BJ (cell line): ENCODE data around the gene MUC6. TPM values are rescaled to one million over a fixed set of nuclear protein-coding genes. Genes with fewer than 3 reads are reported as not detected.

Source experiments
- CTCF ChIA-PET: fragments of 350-600 bp; formaldehyde crosslinking; extraction: SDS; loops from one replicate; lab custom pipeline; 2021; ENCODE audit warnings: antibody characterized with exemption, inconsistent platforms; lab: Yijun Ruan, JAX
- POLR2A ChIA-PET: fragments of 300-600 bp; sonication (Branson Sonifier 250); formaldehyde crosslinking; extraction: SDS; loops from one replicate; lab custom pipeline; 2021; ENCODE audit warnings: antibody characterized with exemption; lab: Charles Lee
- DNase-seq: peaks from one replicate; pipeline ENCODE4 v3.0.0-alpha.2; 2011; ENCODE audit warnings: low read depth
- H3K27me3 ChIP-seq: 2 replicates; pipeline ENCODE4 v1.6.0; 2011; ENCODE audit warnings: low read length; ENCODE audit not compliant: control insufficient read depth, insufficient read depth
- H3K36me3 ChIP-seq: 2 replicates; pipeline ENCODE4 v1.5.1; 2011; ENCODE audit warnings: low read length; ENCODE audit not compliant: control insufficient read depth, insufficient read depth
- H3K4me3 ChIP-seq: 2 replicates; pipeline ENCODE4 v1.5.1; 2011; ENCODE audit warnings: low read depth, mild to moderate bottlenecking, control low read depth, low read length
- polyA plus RNA-seq: library from polyadenylated mRNA; depleted of rRNA; stranded (reverse); fragments of >200 nt; gene quantifications from 2 replicates; pipeline ENCODE4 v1.2.3, GENCODE V29; 2011
- TF ChIP-seq, protein P1 (sequence below): IDR thresholded peaks from 2 replicates; pipeline ENCODE4 v1.5.1; 2011; ENCODE audit warnings: low read depth, mild to moderate bottlenecking, control low read depth, inconsistent platforms, low read length, moderate library complexity; ENCODE audit not compliant: insufficient read depth

Gene MUC6
- polyA plus RNA-seq, 1 experiment, result not detected

DNA sequence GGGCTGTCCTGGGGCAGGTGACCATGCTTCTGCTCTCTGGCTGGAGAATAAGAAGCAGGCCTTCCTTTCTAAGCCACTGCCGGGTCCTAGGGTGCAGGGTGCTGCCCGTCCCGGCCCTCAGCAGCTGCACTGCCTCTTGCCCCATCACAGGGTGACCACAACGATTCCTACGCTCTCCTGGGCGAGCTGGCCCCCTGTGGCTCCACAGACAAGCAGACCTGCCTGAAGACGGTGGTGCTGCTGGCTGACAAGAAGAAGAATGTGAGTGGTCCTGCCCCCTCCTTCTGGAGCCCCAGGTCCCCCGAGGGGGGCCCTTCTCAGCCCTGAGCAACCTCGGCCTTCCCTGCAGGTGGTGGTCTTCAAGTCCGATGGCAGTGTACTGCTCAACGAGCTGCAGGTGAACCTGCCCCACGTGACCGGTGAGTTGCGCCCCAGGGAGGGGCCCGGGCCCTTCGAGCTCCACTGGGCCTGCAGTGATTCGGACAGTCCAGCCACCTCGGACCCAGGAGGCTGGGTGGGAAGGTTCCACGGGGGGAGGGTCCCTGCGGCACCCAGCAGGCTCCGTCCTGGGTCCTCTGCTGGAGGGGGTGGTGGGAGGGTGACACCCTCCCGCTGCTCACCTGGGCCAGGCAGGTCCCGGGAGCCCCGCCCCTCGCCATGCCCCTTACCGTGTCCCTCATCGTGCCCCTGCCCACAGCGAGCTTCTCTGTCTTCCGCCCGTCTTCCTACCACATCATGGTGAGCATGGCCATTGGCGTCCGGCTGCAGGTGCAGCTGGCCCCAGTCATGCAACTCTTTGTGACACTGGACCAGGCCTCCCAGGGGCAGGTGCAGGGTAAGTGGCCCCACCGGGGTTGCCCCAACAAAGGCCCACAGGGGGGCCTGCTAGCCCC, 46.5 kb upstream of the MUC6 start:
- ChIA-PET POLR2A (no interaction called here), CTCF (no interaction called here)
- H3K4me3 ChIP-seq, result no peak overlapping the region
- TF ChIP-seq, protein P1, sequence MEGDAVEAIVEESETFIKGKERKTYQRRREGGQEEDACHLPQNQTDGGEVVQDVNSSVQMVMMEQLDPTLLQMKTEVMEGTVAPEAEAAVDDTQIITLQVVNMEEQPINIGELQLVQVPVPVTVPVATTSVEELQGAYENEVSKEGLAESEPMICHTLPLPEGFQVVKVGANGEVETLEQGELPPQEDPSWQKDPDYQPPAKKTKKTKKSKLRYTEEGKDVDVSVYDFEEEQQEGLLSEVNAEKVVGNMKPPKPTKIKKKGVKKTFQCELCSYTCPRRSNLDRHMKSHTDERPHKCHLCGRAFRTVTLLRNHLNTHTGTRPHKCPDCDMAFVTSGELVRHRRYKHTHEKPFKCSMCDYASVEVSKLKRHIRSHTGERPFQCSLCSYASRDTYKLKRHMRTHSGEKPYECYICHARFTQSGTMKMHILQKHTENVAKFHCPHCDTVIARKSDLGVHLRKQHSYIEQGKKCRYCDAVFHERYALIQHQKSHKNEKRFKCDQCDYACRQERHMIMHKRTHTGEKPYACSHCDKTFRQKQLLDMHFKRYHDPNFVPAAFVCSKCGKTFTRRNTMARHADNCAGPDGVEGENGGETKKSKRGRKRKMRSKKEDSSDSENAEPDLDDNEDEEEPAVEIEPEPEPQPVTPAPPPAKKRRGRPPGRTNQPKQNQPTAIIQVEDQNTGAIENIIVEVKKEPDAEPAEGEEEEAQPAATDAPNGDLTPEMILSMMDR, result no peak
- DNase-seq, result no peak
- H3K36me3 ChIP-seq, result no peaks in the 10 kb centered on the region
- no peaks in the 10 kb centered on the region for H3K27me3 ChIP-seq

DNA sequence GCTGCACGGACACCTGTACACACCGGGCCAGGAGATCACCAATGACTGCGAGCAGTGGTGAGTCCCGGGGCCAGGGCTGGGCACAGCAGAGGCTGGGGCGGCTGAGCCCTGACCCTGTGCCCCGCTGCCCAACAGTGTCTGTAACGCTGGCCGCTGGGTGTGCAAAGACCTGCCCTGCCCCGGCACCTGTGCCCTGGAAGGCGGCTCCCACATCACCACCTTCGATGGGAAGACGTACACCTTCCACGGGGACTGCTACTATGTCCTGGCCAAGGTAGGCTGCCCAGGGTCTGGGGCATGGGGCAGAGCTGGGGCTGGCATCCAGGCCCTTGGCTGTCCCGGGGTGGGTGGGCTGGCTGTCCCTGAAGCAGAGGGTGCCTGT, 45.8 kb upstream of the MUC6 start:
- ChIA-PET POLR2A (no interaction called here), CTCF (no interaction called here)
- Histone ChIP-seq H3K4me3 (no peak overlapping the region), H3K27me3 (no peaks in the 10 kb centered on the region), H3K36me3 (no peaks in the 10 kb centered on the region)
- TF ChIP-seq, protein P1, result no peak
- DNase-seq, result no peak

DNA sequence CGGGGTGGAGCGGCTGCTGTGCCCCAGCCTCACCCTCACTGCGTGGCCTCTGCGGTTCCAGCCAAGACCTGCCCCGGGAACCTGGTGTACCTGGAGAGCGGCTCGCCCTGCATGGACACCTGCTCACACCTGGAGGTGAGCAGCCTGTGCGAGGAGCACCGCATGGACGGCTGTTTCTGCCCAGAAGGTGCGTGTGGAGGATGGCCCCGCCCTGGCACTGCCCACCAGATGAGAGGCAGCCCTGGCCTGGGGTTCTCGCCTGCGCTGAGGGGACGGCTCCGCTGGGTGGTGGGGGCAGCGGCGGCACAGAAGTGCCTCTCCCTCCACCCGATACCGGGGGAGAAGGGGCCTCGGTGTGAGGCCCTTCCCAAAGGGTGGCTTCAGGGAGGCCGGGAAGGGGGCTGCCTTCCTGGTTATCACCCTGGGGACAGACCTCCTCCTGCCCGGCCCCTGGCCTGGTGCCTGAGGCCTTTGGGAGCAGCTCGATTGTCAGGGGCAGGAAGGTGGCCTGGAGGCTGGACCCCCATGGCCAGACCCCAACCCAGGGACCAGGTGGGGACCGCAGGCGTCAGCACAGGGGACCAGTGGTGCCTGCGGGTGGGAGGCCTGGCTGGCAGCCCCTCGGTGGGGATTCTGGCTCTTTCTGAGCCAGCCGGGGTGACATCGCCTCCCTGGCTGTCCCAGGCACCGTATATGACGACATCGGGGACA, 45.2 kb upstream of the MUC6 start:
- TF ChIP-seq, protein P1, result no peak
- no peak for DNase-seq
- Histone ChIP-seq H3K27me3 (no peaks in the 10 kb centered on the region), H3K36me3 (no peaks in the 10 kb centered on the region), H3K4me3 (no peak overlapping the region)
- ChIA-PET POLR2A (no interaction called here), CTCF (no interaction called here)

DNA sequence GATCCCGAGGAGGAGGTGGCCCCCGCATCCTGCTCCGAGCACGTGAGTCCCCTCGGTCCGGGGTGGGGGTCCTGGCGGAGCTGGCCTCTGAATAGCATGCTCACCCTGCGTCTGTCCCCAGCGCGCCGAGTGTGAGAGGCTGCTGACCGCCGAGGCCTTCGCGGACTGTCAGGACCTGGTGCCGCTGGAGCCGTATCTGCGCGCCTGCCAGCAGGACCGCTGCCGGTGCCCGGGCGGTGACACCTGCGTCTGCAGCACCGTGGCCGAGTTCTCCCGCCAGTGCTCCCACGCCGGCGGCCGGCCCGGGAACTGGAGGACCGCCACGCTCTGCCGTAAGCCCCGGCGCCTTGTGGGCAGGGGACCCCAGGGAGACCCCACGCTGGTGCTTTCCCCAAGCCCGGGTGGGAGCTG, 41.7 kb upstream of the MUC6 start:
- Histone ChIP-seq H3K4me3 (no peak overlapping the region), H3K27me3 (no peaks in the 10 kb centered on the region), H3K36me3 (no peaks in the 10 kb centered on the region)
- TF ChIP-seq, protein P1, result no peak
- ChIA-PET CTCF (no interaction called here), POLR2A (no interaction called here)
- no peak for DNase-seq

DNA sequence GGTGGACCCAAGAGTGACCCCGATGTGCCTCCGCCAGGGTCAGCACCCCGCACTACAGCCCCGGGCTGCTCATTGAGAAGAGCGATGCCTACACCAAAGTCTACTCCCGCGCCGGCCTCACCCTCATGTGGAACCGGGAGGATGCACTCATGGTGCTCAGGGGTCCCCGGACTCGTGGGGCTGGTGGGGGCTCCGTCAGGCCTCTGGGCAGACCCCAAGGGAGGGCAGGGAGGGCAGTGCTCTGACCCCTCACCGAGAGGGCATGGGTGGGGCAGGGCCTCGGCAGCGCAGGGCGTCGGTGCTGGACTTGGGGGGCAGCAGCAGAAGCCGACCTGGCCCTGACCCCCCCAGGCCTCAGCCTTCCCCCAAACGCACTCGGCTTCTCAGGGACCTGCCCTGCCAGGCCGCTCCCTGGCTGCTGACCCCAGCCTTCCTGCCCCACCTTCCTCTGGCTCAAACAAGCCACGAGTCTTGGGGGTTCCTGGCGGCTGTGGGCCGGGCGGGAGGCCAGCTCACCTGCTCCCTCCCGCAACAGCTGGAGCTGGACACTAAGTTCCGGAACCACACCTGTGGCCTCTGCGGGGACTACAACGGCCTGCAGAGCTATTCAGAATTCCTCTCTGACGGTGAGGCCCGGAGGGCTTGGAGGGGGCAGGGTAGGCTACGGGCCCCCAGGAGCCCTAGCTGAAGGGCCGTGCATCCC, 41.0 kb upstream of the MUC6 start:
- Histone ChIP-seq H3K4me3 (no peak overlapping the region), H3K27me3 (no peaks in the 10 kb centered on the region), H3K36me3 (no peaks in the 10 kb centered on the region)
- no peak for DNase-seq
- ChIA-PET CTCF (no interaction called here), POLR2A (no interaction called here)
- TF ChIP-seq, protein P1, result no peak
